GM12878 (cell line): ENCODE data around the gene CBFA2T3. TPM values are rescaled to one million over a fixed set of nuclear protein-coding genes. Genes with fewer than 3 reads are reported as not detected.

Experiments used
- EED ChIP-seq: sonication (generic); IDR thresholded peaks from 2 replicates; pipeline ENCODE4 v1.6.1; 2016; ENCODE audit warnings: antibody characterized with exemption, low read depth
- EP300 ChIP-seq, 2 experiments: fragments of 150-350 bp in 1 of 2; IDR thresholded peaks; 2 replicates each; pipeline ENCODE4 v1.6.1; 2011 to 2012; ENCODE audit warnings: low read depth in 2 of 2, low read length in 2 of 2, borderline replicate concordance in 1 of 2, improper control_type of control experiment in 1 of 2, inconsistent platforms in 1 of 2; ENCODE audit not compliant: control insufficient read depth in 1 of 2
- IKZF1 ChIP-seq: fragments of 450-650 bp; conservative IDR thresholded peaks from 2 replicates; pipeline ENCODE4 v1.6.1; 2017; ENCODE audit warnings: antibody characterized with exemption, mild to moderate bottlenecking
- IKZF2 ChIP-seq, 2 experiments: fragments of 450-650 bp; IDR thresholded peaks; 2 replicates each; pipeline ENCODE4 v1.6.1; 2017; ENCODE audit warnings: mild to moderate bottlenecking in 2 of 2, moderate library complexity in 2 of 2
- IRF4 ChIP-seq: IDR thresholded peaks from 2 replicates; pipeline ENCODE4 v1.6.1; 2011; ENCODE audit warnings: low read depth, low read length
- JUNB ChIP-seq: IDR thresholded peaks from 2 replicates; pipeline ENCODE4 v1.6.1; 2016; ENCODE audit warnings: antibody characterized with exemption, mild to moderate bottlenecking
- LARP7 ChIP-seq: fragments of 450-650 bp; IDR thresholded peaks from 2 replicates; pipeline ENCODE4 v1.6.1; 2017; ENCODE audit warnings: mild to moderate bottlenecking
- NFXL1 ChIP-seq: fragments of 450-650 bp; IDR thresholded peaks from 2 replicates; pipeline ENCODE4 v1.6.1; 2017; ENCODE audit warnings: antibody characterized with exemption, mild to moderate bottlenecking, borderline replicate concordance
- RB1 ChIP-seq: fragments of 450-650 bp; formaldehyde crosslinking; IDR thresholded peaks from 2 replicates; pipeline ENCODE4 v1.6.1; 2017; ENCODE audit warnings: mild to moderate bottlenecking, borderline replicate concordance
- RUNX3 ChIP-seq: IDR thresholded peaks from 2 replicates; pipeline ENCODE4 v1.6.1; 2012; ENCODE audit warnings: low read length, inconsistent platforms
- ZNF217 ChIP-seq: fragments of 450-650 bp; IDR thresholded peaks from 2 replicates; pipeline ENCODE4 v1.6.1; 2017; ENCODE audit warnings: antibody characterized with exemption, mild to moderate bottlenecking
- ZNF384 ChIP-seq: IDR thresholded peaks from 2 replicates; pipeline ENCODE4 v1.6.1; 2012; ENCODE audit warnings: low read depth, mild to moderate bottlenecking, low read length, improper control_type of control experiment, borderline replicate concordance
- polyA plus RNA-seq, 11 experiments: library from polyadenylated mRNA; depleted of rRNA in 4 of 11; unstranded in 6 of 11; stranded (reverse) in 5 of 11; fragments of >200 nt; fragmentation: Nextera tagmentation in 4 of 11; fragmentation: Illumina TruSeq in 1 of 11; extraction: Ambion mirVana in 4 of 11; extraction: Trizol in 1 of 11; gene quantifications; 1 replicate in 1 of 11; 2 replicates in 10 of 11; pipeline versions ENCODE4 v1.2.1 to v1.2.3, GENCODE V29; 2011 to 2016; ENCODE audit warnings: inconsistent platforms in 2 of 11, missing spikeins in 2 of 11, low read depth in 1 of 11
- total RNA-seq, 4 experiments: library from RNA; depleted of rRNA in 3 of 4; stranded (reverse); fragments of >200 nt in 3 of 4; fragmentation: Illumina TruSeq in 1 of 4; extraction: Trizol in 1 of 4; gene quantifications; 2 replicates each; pipeline versions ENCODE4 v1.2.1 to v1.2.3, GENCODE V29; 2013 to 2021
- TF ChIP-seq, protein P1 (sequence below): fragments of 450-650 bp; IDR thresholded peaks from 2 replicates; pipeline ENCODE4 v1.6.1; 2017; ENCODE audit warnings: mild to moderate bottlenecking, low read depth, inconsistent platforms; ENCODE audit not compliant: poor library complexity, severe bottlenecking
- TF ChIP-seq, protein P2 (sequence below): IDR thresholded peaks from 2 replicates; pipeline ENCODE4 v1.6.1; 2011; ENCODE audit warnings: borderline replicate concordance, low read depth, mild to moderate bottlenecking, moderate library complexity, mixed read lengths, low read length; ENCODE audit not compliant: insufficient read depth; ENCODE audit errors: extremely low read length
- TF ChIP-seq, protein P3 (sequence below): IDR thresholded peaks from 2 replicates; pipeline ENCODE4 v1.6.1; 2012; ENCODE audit warnings: mild to moderate bottlenecking, low read depth, low read length
- TF ChIP-seq, protein P4 (sequence below): fragments of 450-650 bp; IDR thresholded peaks from 2 replicates; pipeline ENCODE4 v1.6.1; 2017; ENCODE audit warnings: borderline replicate concordance
- TF ChIP-seq, protein P5 (sequence below): fragments of 450-650 bp; IDR thresholded peaks from 2 replicates; pipeline ENCODE4 v1.6.1; 2016; ENCODE audit warnings: mild to moderate bottlenecking, moderate library complexity, borderline replicate concordance

CBFA2T3 gene
- total and polyA plus RNA-seq, 10 of the 15 experiments (the other 5 are each of a cell fraction or from before 2014, with no cell fraction given) = 0.69 to 42.6 (median 4.5) TPM

DNA sequence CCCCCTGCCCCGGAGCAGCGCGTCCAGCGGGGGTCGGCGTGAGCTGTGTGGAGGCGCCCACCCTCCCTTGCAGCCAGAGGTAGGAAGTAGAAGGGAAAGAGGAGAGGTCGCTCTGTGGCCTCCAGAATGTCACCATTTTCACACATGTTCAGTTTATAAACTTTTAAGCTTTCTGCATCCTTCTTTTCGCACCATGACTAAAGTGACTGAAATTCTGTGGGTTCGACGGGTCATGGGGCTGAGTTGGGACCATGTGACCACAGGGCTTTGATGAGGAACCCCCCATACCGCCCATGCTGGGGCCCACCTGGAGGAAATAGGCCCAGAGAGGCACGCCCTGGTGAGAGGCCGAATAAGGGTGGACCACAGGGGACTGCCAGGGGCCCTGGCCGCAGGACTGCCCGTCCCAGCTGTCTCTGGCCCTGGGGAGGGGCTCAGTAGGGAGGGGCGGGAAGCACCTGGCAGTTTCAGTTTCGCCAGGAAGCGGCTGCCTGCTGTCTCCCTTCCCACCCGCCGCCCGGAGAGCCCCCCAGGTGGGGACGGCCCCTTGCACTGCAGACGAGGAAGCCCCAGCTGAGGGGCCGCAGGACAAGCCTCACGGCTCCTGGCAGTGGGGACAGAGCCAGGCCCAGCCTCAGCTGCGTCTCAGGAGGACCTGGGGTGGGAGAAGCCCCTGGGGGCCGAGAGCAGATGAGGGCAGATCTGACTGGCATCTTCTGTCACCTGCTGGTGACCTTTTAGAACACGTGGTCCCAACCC, 9.0 kb downstream of the CBFA2T3 start (continued):
- TF ChIP-seq, protein P1, sequence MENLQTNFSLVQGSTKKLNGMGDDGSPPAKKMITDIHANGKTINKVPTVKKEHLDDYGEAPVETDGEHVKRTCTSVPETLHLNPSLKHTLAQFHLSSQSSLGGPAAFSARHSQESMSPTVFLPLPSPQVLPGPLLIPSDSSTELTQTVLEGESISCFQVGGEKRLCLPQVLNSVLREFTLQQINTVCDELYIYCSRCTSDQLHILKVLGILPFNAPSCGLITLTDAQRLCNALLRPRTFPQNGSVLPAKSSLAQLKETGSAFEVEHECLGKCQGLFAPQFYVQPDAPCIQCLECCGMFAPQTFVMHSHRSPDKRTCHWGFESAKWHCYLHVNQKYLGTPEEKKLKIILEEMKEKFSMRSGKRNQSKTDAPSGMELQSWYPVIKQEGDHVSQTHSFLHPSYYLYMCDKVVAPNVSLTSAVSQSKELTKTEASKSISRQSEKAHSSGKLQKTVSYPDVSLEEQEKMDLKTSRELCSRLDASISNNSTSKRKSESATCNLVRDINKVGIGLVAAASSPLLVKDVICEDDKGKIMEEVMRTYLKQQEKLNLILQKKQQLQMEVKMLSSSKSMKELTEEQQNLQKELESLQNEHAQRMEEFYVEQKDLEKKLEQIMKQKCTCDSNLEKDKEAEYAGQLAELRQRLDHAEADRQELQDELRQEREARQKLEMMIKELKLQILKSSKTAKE = peak; percentile 79
- TF ChIP-seq IKZF2 (IDR thresholded peaks at IDR 0.05) (peak; percentile 89 to 96), LARP7 (0 out of 2 replicates have a peak, but pooled peaks have one; percentile 26), ZNF217 (peak; percentile 22; the same call in 1 of the 2 replicates), IRF4 (peak; percentile 88), EP300 (IDR thresholded peaks at IDR 0.05; ENCODE audit: borderline replicate concordance in 1 of 2, control insufficient read depth in 1 of 2, low read depth in 2 of 2, low read length in 2 of 2) (peak; percentile 64 to 82), ZNF384 (no peak), JUNB (peak; percentile 44; the same call in 1 of the 2 replicates), IKZF1 (peak; percentile 98), RB1 (no peak; the same call in 1 of the 2 replicates), EED (peak; percentile 97), RUNX3 (no peak), NFXL1 (no peak)
- TF ChIP-seq, protein P2, sequence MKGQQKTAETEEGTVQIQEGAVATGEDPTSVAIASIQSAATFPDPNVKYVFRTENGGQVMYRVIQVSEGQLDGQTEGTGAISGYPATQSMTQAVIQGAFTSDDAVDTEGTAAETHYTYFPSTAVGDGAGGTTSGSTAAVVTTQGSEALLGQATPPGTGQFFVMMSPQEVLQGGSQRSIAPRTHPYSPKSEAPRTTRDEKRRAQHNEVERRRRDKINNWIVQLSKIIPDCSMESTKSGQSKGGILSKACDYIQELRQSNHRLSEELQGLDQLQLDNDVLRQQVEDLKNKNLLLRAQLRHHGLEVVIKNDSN = no peak
- TF ChIP-seq, protein P3, sequence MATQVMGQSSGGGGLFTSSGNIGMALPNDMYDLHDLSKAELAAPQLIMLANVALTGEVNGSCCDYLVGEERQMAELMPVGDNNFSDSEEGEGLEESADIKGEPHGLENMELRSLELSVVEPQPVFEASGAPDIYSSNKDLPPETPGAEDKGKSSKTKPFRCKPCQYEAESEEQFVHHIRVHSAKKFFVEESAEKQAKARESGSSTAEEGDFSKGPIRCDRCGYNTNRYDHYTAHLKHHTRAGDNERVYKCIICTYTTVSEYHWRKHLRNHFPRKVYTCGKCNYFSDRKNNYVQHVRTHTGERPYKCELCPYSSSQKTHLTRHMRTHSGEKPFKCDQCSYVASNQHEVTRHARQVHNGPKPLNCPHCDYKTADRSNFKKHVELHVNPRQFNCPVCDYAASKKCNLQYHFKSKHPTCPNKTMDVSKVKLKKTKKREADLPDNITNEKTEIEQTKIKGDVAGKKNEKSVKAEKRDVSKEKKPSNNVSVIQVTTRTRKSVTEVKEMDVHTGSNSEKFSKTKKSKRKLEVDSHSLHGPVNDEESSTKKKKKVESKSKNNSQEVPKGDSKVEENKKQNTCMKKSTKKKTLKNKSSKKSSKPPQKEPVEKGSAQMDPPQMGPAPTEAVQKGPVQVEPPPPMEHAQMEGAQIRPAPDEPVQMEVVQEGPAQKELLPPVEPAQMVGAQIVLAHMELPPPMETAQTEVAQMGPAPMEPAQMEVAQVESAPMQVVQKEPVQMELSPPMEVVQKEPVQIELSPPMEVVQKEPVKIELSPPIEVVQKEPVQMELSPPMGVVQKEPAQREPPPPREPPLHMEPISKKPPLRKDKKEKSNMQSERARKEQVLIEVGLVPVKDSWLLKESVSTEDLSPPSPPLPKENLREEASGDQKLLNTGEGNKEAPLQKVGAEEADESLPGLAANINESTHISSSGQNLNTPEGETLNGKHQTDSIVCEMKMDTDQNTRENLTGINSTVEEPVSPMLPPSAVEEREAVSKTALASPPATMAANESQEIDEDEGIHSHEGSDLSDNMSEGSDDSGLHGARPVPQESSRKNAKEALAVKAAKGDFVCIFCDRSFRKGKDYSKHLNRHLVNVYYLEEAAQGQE = no peak
- TF ChIP-seq, protein P4, sequence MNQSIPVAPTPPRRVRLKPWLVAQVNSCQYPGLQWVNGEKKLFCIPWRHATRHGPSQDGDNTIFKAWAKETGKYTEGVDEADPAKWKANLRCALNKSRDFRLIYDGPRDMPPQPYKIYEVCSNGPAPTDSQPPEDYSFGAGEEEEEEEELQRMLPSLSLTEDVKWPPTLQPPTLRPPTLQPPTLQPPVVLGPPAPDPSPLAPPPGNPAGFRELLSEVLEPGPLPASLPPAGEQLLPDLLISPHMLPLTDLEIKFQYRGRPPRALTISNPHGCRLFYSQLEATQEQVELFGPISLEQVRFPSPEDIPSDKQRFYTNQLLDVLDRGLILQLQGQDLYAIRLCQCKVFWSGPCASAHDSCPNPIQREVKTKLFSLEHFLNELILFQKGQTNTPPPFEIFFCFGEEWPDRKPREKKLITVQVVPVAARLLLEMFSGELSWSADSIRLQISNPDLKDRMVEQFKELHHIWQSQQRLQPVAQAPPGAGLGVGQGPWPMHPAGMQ = no peak
- TF ChIP-seq, protein P5, sequence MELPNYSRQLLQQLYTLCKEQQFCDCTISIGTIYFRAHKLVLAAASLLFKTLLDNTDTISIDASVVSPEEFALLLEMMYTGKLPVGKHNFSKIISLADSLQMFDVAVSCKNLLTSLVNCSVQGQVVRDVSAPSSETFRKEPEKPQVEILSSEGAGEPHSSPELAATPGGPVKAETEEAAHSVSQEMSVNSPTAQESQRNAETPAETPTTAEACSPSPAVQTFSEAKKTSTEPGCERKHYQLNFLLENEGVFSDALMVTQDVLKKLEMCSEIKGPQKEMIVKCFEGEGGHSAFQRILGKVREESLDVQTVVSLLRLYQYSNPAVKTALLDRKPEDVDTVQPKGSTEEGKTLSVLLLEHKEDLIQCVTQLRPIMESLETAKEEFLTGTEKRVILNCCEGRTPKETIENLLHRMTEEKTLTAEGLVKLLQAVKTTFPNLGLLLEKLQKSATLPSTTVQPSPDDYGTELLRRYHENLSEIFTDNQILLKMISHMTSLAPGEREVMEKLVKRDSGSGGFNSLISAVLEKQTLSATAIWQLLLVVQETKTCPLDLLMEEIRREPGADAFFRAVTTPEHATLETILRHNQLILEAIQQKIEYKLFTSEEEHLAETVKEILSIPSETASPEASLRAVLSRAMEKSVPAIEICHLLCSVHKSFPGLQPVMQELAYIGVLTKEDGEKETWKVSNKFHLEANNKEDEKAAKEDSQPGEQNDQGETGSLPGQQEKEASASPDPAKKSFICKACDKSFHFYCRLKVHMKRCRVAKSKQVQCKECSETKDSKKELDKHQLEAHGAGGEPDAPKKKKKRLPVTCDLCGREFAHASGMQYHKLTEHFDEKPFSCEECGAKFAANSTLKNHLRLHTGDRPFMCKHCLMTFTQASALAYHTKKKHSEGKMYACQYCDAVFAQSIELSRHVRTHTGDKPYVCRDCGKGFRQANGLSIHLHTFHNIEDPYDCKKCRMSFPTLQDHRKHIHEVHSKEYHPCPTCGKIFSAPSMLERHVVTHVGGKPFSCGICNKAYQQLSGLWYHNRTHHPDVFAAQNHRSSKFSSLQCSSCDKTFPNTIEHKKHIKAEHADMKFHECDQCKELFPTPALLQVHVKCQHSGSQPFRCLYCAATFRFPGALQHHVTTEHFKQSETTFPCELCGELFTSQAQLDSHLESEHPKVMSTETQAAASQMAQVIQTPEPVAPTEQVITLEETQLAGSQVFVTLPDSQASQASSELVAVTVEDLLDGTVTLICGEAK = no peak
